ENCODE measurements around the gene TNMD. TPM values are rescaled to one million over a fixed set of nuclear protein-coding genes. Genes with fewer than 3 reads are reported as not detected.

TNMD gene
- total and polyA plus RNA-seq, 2 of the 8 experiments (the other 6 are each of a cell fraction or from before 2014, with no cell fraction given): 1.4 to 2.1 TPM

GRCh38 chrX:100606753-100607152 is 22.0 kb downstream of the TNMD start (continued):
- TF ChIP-seq CBX8 (IDR thresholded peaks at IDR 0.05; ENCODE audit: borderline replicate concordance, low read depth, low read length): no peak
- no peak for TF ChIP-seq SP4 (IDR thresholded peaks at IDR 0.05; ENCODE audit: low read length)

All from H1 (cell line).